Measurements from ENCODE around the gene ATAD1. TPM values are rescaled to one million over a fixed set of nuclear protein-coding genes. Genes with fewer than 3 reads are reported as not detected.
"Not testable (repeated sequence)": the region's sequence is repeated elsewhere in the genome, so short reads cannot be mapped to it uniquely, and the experiment has no call there.

The ATAD1 gene
- total RNA-seq: 49.9 TPM
- long read RNA-seq, full-length matches to known transcripts: 13 of 71 reads
- long read RNA-seq, partial matches to known transcripts: 15 of 71 reads
- long read RNA-seq, other reads (novel, unspliced or antisense): 43 of 71 reads

- DNase-seq (ENCODE audit: low spot score): peak; percentile 92
Measured at GRCh38 chr10:87817609-87818504, at the start of gene ATAD1. ATAD1 (minus strand) TSS chr10:87818226; CDS start chr10:87814599, 3,627 bp downstream.

DNA sequence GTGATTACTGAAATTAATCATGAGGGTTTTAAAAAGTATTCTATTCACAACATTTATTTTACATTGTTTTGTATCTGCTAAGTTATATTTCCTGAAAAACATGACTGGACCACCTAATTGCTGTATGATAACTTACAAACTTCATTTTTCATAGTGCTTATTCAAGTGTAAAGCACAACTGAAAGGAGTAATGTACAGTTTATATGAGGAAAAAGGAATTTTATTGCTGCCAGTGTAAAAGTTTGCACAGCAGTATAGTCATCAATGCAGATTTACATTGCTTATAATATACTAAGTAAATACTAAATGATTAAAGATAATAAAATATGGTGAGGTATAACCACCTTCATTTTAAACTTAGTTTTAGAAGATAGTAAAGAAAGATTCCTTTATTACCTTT, 49.4 kb upstream of the ATAD1 start:
- no peak for DNase-seq (ENCODE audit: low spot score)

DNA sequence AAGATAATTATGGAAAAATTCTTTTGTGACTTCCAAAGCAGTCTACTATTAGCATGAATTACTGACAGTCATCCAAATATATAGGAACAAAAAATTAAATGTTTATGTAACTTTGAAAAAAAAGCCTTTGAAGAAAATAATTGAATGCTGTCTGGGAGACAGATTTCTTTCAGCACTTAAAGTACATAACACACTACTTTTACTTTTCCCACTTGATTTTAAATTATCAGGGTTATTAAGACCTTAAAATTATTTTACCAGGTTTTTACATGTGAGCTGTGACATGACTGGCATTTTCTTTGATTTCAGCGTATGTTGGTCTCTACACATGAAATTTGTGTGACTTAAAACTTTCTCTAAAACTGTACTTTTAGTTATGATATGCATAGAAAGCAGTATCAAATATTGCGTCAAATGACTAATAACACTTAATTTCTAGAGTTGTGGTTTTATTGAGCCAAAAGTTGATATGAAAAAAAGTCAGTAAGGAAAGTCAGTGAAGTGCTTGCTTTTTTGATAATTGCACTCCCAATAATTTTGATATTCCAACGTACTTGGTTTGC, 48.5 kb upstream of the ATAD1 start:
- no peak for DNase-seq (ENCODE audit: low spot score)

GRCh38 chr10:87865241-87865881, 47.3 kb upstream of the ATAD1 start:
- DNase-seq (ENCODE audit: low spot score): no peak

DNA sequence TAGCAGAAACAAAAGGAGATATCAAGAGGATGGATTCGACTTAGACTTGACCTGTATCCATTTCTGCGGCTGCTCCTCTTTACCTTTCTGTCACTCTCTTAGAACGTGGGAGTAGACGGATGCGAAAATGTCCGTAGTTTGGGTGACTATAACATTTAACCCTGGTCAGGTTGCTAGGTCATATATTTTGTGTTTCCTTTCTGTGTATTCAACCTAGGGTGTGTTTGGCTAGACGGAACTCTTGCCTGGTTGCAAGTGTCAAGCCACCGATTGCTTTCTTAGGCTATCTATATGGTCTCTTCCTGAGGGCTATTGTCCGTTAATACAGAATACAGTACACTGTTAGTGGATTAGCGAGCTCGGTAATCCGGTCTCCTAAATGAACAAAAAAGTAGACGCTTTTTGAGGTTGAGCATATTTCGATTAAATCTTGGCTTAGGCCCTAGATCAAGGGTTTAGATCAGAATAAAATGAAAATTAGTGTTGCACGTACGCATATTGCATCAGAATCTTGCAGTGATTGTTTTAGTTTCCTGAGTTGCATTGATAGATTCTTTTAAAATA, 46.6 kb upstream of the ATAD1 start:
- no peak for DNase-seq (ENCODE audit: low spot score)

DNA sequence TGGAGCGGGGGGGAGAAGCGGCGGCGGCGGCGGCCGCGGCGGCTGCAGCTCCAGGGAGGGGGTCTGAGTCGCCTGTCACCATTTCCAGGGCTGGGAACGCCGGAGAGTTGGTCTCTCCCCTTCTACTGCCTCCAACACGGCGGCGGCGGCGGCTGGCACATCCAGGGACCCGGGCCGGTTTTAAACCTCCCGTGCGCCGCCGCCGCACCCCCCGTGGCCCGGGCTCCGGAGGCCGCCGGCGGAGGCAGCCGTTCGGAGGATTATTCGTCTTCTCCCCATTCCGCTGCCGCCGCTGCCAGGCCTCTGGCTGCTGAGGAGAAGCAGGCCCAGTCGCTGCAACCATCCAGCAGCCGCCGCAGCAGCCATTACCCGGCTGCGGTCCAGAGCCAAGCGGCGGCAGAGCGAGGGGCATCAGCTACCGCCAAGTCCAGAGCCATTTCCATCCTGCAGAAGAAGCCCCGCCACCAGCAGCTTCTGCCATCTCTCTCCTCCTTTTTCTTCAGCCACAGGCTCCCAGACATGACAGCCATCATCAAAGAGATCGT, 46.0 kb upstream of the ATAD1 start:
- not testable (repeated sequence) for DNase-seq (ENCODE audit: low spot score)

- DNase-seq (ENCODE audit: low spot score): peak; percentile 97
Measured at GRCh38 chr10:87863053-87863943, 45.3 kb upstream of the ATAD1 start, which contains the start of the genes KLLN and PTEN. KLLN (minus strand) TSS chr10:87863533; CDS start chr10:87862487, 1,046 bp downstream. PTEN (plus strand) TSS chr10:87863625; CDS start chr10:87864470, 845 bp downstream.

GRCh38 chr10:87862679-87863052, 44.6 kb upstream of the ATAD1 start:
- no peak for DNase-seq (ENCODE audit: low spot score)

- peak; percentile 97 for DNase-seq (ENCODE audit: low spot score)
Measured at GRCh38 chr10:87861953-87862678, 44.1 kb upstream of the ATAD1 start.

GRCh38 chr10:87861566-87861952, 43.5 kb upstream of the ATAD1 start:
- peak; percentile 90 for DNase-seq (ENCODE audit: low spot score)

DNA sequence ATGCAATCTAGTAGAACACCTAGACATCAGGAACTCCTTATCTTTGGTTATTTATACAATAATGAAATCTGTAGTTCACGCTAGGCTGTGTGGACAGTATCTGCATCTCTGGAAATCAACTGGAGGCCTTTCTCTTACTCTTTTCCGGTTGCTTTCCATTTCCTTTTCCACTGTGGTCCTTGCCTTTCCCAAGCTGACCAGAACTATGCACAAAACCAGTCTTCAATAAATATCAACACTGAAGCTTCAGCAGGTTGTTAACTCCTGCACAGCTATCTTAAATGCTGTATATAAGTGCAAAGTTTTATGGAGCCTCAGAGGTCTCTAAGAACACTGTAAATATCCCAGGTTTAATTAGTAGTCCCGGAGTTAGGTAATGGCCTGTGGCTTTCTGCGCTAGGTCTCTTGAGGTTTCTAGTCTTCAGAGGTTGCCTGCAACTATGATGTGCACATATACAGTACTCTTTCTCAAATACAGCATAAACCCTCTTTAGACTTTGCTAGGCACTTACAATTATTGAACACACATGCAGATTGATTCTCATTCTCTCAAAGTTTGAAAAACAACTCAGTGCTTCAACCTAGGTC, 42.9 kb upstream of the ATAD1 start:
- no peak for DNase-seq (ENCODE audit: low spot score)

- DNase-seq (ENCODE audit: low spot score): no peak
Measured at GRCh38 chr10:87860156-87860795, 42.2 kb upstream of the ATAD1 start.

GRCh38 chr10:87855665-87856064, 37.6 kb upstream of the ATAD1 start:
- not testable (repeated sequence) for DNase-seq (ENCODE audit: low spot score)

DNA sequence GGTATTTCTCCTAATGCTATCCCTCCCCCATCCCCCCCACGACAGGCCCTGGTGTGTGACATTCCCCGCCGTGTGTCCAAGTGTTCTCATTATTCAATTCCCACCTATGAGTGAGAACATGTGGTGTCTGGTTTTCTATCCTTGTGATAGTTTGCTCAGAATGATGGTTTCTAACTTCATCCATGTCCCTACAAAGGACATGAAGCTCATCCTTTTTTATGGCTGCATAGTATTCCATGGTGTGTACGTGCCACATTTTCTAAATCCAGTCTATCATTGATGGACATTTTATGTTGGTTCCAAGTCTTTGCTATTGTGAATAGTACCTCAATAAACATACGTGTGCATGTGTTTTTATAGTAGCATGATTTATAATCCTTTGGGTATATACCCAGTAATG, 37.2 kb upstream of the ATAD1 start:
- DNase-seq (ENCODE audit: low spot score): not testable (repeated sequence)

DNA sequence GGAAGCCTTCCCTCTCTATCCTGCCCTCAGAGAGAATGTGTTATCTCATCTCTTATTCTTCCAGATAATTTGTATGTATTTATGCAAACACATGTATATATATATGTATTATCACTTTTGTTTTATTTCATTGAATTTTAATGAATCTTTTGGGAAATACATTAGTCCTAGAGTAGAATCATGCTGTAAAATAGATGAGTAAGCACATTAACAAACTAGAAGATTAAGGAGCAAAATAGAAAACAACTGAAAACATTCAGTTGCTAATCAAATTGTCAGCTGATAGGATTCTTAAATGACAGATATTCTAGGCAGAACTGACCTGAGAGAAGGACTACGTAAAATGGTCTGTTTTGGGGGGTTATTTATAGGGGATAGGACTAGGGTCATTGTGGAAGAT, 34.1 kb upstream of the ATAD1 start:
- DNase-seq (ENCODE audit: low spot score): no peak

DNA sequence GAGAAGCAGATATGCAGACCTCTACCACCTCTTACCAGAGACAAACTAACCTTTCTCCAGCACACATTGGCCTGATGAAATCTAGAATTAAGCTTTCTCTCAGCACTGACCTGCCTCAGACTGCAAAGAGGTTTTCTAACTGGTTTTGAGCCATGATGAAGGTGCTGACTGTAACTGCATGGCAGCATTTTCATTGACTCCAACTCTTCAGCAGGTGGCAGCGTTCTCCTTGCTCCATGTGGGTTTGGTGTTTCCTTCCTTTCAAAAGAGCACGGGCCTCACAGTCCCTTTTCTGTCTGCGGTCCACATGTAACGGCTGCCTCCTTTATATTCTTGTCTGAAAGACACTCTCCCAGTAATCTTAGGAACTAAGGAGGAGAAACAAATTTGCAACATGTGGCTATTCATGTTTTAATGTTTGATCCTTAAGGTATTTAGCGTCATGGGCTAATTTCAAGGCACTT, 32.7 kb upstream of the ATAD1 start:
- DNase-seq (ENCODE audit: low spot score): no peak

DNA sequence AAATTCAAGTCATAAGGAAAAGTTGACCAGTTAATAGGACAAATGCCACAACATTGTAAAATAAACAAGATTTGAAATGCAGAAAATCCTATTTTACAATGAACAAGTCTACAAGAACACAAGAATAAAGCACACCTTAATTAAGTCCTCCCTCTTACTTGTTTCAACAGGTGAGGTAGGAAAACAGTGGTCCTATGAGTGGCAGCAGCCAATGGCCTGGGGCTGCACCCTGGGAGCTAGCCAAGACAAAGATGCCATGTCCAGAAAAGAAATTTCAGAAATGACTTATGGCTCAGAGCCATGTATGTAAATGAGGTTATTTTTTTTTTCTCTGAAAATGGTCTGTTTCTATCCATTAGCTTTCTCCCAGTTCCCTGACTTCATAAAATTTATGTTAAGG, 31.0 kb upstream of the ATAD1 start:
- DNase-seq (ENCODE audit: low spot score): no peak

- no peak for DNase-seq (ENCODE audit: low spot score)
Measured at GRCh38 chr10:87847550-87847949, 29.5 kb upstream of the ATAD1 start.

Measured in mesenteric fat pad (tissue), 1 donor.